HG02938 (cell line): ENCODE measurements around the gene RTL10.

Experiments
- ATAC-seq: cut with Tn5 transposase; IDR thresholded peaks from one replicate; pipeline ENCODE4 v1.9.1; 2021; ENCODE audit warnings: mild to moderate bottlenecking, moderate library complexity; ENCODE audit not compliant: unreplicated experiment

Gene RTL10

DNA sequence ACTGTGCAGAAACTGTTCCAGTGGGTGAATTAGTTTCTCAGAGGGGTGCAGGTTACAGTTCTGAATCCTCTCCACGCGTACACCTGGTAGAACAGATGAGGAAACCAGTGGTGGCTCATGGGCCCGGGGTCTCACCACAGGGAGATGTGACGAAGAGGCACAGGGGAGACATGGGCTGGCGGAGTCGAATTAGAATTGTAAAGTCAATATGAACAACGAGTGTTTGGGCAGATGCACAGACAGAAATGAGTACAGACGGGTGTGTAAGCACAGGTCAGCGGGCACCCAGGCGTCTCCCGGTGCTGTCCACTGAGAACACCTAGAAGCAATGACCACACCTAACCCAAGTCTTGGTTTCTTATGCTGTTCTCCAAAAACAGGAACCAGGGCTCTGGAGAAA lies 41.8 kb downstream of the RTL10 start:
- ATAC-seq: no peak

DNA sequence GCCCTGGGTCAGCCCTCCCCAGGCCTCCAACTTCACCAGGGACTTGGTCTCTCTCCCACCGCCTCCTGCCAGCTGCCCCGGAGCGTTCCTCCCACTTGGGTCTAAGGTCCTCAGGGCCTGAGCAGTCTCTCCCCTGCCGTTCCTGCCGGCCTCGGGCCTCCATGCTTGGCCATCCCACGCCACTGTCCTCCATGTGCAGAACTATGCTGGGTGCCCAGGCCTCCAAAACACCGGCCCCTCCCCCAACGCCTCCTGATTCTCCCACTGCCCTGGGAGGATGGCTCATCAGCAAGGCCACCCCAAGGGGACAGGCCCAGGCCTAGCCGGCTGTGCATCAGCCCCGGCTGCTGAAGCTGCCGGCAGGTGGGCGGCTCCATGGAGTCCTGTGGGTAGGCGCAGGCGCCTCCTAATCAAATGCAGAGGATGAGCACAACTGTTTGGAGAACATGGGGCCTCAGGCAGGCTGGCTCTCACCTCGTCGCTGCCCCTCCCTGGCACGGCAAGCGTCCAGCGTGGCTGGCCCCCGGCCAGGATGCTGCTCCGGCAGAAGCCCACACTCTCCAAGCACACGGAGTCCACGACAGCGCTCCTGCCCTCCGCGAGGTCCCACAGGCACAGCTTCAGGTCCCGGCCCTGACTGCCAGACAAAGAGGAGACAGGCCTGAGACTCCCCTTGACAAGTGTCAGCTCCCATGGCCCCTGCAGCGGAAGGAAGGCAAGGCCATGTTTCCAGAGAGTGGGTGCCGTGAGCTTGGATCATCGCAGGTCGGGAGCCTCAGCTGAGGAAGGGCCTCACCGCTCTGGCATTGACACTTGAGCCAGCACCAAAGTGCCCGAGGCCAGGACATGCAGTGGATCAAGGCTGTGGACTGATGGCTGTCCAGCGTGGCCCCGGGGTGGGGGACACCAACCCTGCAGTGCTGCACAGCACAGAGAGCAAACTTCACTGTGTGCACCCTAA lies 42.6 kb downstream of the RTL10 start:
- ATAC-seq: no peak

DNA sequence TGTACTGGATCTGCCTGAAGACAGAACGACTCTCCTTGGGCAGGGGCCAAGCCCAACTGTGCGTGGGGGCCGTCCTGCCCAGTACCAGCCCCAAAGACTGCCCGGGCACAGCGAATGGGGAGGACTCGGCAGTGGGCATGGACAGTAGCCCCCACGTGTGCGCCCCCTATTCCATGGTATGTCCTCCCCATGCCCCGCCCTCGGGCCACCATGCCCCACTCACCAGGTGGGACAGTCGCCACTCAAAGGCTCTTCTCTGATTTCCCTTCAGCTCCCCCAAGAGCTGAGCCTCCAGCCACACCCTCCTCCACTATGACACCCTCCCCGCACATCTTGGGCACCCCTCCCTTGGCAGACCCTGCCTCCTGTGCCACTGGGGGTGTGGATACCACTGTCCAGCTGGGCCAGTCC lies 43.5 kb downstream of the RTL10 start:
- no peak for ATAC-seq

DNA sequence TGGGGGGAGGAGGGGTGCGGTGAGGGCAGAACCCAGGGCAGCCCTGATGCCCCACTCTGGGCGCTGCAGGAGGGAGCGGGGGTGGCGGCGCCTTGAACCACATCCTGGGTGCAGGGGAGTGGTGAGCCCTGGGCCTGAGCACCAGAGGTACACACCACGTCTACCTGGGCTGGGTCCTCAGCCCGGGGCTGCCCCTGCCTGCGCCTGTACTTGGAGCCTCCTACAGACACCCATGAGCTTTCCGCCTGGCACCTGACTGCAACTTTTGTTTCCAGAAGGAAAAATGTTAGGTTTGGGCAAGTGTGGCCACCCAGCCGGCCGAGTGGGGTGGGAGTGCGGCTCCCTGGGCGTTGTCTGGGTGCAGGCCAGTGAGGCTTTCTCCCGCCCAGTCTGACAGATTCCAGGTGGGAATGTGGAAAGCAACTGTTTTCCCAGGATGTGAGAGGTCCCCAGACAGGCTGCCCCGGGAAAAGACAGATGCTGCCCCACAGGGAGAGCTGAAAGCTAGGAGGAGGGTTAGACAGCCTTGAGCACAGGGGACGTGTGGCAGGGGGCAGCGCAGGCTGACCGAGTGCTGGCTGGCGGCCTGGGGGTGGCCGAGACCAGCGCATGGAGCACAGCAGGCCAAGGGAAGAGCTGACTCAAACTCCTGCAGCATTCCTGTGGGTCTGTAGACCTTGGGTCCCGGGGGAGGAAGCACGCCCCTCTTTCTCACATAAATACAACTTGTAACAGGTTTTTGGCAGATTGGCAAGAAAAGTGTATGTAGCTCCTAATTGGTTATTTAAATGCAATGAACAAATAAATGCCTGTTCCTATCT lies 44.1 kb downstream of the RTL10 start:
- no peak for ATAC-seq

DNA sequence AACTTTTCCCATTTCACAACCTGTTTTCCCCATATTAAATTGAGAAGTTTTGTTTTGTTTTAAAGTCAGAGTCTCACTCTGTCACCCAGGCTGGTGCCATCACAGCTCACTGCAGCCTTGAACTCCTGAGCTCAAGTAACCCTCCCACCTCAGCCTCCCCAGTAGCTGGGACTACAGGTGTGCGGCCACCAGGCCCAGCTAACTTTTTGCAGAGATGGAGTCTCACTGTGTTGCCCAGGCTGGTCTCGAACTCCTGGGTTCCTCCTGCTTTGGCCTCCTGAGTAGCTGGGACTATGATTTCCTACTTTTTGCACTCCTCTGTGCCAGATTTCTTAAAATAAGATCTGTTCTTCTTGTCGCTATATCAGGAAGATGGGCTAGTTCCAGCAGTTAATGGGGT lies 44.9 kb downstream of the RTL10 start:
- no peak for ATAC-seq

DNA sequence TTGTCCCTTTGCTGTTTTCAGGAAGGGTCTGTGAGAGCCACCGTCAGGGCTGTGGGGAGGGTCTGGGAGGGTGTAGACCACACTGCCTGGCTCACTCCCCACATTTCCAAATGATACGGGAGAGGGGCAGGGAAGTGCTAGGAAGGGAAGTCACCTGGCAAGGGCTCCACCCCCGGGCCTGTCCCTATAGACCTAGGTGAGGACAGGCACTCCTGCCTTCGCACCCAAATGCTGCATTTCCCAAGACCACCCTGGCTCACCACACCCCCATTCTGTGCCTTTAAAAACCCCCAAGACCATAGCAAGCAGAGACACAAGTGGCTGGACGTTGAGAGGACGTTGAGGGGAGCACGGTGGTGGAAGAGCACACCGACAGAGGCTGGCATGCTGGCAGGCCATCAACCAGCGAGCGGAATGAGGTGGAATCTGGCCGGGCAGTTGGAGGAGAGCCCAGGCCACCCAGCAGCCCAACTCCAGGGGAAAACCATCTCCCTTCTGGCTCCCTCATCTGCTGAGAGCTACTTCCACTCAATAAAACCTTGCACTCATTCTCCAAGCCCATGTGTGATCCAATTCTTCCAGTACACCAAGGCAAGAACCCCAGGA lies 45.7 kb downstream of the RTL10 start:
- no peak for ATAC-seq

DNA sequence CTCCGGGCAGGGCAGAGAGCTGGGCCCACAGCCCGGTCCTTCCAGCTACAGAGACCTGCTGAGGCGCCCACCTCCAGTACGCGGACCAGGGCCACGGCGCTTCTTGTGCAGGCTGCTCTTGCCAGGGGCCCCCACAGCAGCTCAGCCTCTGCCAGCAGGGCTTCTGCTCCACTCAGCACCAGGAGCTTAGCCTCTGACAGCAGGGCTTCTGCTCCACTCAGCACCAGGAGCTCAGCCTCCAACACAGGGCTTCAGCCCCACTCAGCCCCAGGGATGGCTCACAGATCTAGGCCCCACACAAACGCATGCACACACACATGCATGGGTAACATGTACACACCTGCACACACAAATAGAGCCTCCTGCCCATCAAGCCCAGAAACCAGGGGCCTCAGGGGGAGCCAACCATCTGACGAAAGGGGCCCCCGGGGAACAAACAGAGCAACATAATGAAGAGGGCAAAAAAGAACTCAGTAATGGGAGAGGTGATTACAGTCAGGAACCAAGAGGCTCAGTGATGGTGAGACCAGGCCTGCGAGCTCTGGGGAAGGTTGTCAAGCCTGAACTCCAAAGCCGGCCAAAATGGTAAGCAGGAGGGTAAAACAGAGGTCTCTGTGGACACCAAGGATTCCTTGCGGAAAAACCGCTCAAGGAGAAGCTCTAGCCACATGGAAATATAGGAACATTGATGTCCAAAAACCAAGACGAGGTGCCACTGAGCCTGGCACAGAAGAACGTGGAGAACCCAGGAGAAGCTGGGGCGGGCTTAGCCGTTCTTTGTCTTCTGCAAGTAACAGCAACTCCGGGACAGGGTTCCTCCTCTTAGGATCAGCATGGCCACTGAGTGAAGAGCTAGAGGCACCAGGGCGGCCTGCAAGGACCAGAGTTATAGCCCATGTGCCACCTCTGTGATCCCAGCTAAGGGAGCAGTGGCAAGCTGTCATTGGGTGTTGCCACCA lies 46.5 kb downstream of the RTL10 start:
- no peak for ATAC-seq

DNA sequence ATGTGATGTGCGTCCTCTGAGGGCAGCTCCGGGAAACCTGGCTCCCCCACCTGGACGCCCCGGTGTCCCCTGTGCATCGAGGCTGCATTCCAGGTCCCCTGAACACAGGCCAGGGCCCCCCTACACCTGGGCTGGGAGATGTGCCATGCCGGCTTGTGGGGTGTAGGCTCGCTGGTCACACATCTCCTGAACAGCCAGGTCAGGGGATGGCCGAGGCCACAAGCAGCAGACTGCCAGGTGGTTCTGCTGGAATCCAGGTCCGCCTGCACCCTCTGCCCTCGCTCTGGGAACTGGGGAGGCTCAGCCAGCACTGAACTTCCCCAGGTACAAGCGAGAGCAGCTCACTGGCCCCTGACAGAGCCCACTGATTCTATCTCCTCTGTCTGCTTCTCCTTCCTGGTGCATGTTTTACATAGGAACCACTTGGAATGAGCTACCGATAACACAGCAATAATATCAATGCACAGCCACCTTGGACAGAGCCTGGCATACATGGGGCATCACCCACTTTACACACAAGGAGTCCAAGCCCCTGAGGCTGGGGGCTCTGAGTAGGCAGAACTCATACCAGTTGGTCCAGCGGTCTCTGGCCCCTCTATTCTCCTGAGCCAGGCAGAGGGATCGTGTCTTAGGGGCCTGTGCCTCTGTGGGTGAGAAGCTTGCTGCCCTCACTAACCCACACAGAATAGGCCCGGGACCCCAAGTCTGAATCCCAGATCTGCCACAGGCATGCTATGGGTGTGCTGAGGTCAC lies 47.3 kb downstream of the RTL10 start:
- no peak for ATAC-seq

DNA sequence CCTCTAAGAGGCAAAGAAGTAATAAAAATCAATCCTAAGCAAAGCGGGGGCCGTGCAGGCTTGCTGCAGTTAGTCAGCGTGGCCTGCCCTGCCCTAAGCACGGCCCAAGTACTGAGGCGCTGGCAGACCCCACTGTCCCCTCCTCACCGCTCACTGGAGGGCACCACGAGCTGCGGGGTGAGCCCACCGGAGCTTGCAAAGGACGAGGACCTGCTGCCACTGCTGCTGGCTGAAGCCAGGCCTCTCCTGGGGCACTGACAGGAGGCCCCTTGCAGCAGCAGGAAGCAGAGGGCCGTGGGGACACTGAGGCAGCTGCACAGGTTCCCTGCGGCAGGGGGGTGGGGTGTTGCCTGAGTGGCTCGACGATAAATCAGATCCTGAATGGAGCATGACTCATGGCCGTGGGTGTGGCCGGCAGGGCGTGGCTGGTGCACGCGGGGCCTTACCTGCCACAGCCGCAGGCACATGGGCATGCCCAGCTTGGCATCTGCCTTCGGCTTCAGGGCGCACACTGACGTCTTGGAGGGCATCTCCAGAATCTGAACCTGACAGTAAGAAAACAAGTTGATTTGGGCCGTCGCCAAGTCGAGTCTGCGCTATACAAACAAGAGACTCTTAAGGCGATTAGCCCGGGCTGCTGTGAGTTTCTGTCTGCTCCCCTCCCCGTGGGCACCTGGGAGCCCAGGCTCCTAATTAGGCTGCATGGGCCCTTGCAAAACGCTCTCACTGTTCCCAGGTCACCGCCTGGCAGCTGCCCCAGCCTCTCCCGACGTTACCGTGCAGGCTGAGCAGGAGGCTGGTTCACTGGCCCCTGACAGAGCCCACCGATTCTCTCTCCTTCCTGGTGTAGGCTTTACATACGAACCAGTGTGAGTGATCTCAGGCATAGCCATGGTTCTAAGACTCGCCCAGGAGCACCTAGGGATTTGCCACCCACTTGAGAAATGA lies 48.2 kb downstream of the RTL10 start:
- no peak for ATAC-seq

DNA sequence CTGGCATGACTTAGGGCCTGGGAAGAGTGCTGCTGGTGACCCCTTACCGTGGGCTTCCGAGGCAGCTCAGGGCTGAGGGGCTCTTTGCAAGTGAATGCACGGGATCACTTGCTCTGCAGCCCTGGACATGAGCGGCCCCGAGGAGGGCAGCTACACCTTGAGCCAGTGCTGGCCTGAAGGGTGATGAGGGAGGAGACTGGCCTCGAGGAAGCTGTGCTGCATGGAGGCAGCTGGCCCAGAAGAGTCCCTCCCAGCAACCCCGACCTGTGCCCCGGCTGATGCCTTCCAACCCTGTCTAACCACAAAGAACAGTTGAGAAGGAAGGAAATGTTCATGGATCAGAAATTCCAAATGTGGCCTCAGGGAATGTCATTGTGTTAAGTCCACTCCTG lies 48.9 kb downstream of the RTL10 start:
- ATAC-seq: no peak
